VCaP (cell line): Measurements from ENCODE around the gene PIGC.

ENCODE experiments used
- H3K27ac ChIP-seq: fragments of 450-650 bp; 2 replicates; pipeline ENCODE4 v1.5.1; 2017
- CTCF ChIP-seq: fragments of 450-650 bp; conservative IDR thresholded peaks from 2 replicates; pipeline ENCODE4 v1.5.1; 2017; ENCODE audit warnings: mild to moderate bottlenecking, moderate library complexity

PIGC gene

GRCh38 chr1:172473842-172474241, 30.0 kb upstream of the PIGC start:
- no peak overlapping the region for H3K27ac ChIP-seq
- TF ChIP-seq CTCF, result no peak

- no peak overlapping the region for H3K27ac ChIP-seq
- no peak for TF ChIP-seq CTCF
Observed at GRCh38 chr1:172473302-172473701, 29.4 kb upstream of the PIGC start.

GRCh38 chr1:172472495-172472894, 28.6 kb upstream of the PIGC start:
- no peak for TF ChIP-seq CTCF
- no peak overlapping the region for H3K27ac ChIP-seq

GRCh38 chr1:172471666-172472065, 27.8 kb upstream of the PIGC start:
- no peak for TF ChIP-seq CTCF

GRCh38 chr1:172470149-172470548, 26.3 kb upstream of the PIGC start:
- peak overlapping the region; percentile 36; the same call in 1 of the 2 replicates for H3K27ac ChIP-seq
- no peak for TF ChIP-seq CTCF

More at GRCh38 chr1:172471666-172472065, 27.8 kb upstream of the PIGC start:
- H3K27ac ChIP-seq, result no peak overlapping the region

- no peak for TF ChIP-seq CTCF
- H3K27ac ChIP-seq, result peak overlapping the region; percentile 36; the same call in 1 of the 2 replicates
Observed at GRCh38 chr1:172469717-172470116, 25.8 kb upstream of the PIGC start.

GRCh38 chr1:172468296-172468695, 24.4 kb upstream of the PIGC start:
- H3K27ac ChIP-seq, result no peak overlapping the region
- no peak for TF ChIP-seq CTCF

GRCh38 chr1:172467446-172467845, 23.6 kb upstream of the PIGC start:
- TF ChIP-seq CTCF, result no peak
- H3K27ac ChIP-seq, result no peak overlapping the region
